ENCODE results near the gene ECEL1. TPM values are rescaled to one million over a fixed set of nuclear protein-coding genes. Genes with fewer than 3 reads are reported as not detected.

ECEL1 gene
- total RNA-seq, 1 experiment from 2014 or later = 23.3 TPM

GRCh38 chr2:232485757-232486557 is 1.7 kb downstream of the ECEL1 start (continued):
- no peak for TF ChIP-seq CREB1 (CRISPR knock-in tag; IDR thresholded peaks at IDR 0.05)
- TF ChIP-seq PRRX2 (CRISPR knock-in tag; IDR thresholded peaks at IDR 0.05) = no peak
- no peak for TF ChIP-seq CTCF (IDR thresholded peaks at IDR 0.05)
- TF ChIP-seq ZNF121 (CRISPR knock-in tag; IDR thresholded peaks at IDR 0.05) = no peak
- no peak for TF ChIP-seq ZNF396 (CRISPR knock-in tag; IDR thresholded peaks at IDR 0.05; ENCODE audit: borderline replicate concordance)
- 0 out of 2 replicates have a peak, but pooled peaks have one; percentile 44 for TF ChIP-seq NFE2L1 (CRISPR knock-in tag; IDR thresholded peaks at IDR 0.05)
- TF ChIP-seq MYBL2 (CRISPR knock-in tag; IDR thresholded peaks at IDR 0.05) = no peak
- TF ChIP-seq ZMAT4 (CRISPR knock-in tag; IDR thresholded peaks at IDR 0.05) = no peak
- no peak for TF ChIP-seq ZNF671 (CRISPR knock-in tag; IDR thresholded peaks at IDR 0.05)
- no peak for TF ChIP-seq TEAD4 (CRISPR knock-in tag; IDR thresholded peaks at IDR 0.05)
- TF ChIP-seq FOXJ3 (CRISPR knock-in tag; IDR thresholded peaks at IDR 0.05; ENCODE audit: borderline replicate concordance) = no peak
- TF ChIP-seq ZNF138 (CRISPR knock-in tag; conservative IDR thresholded peaks at IDR 0.05) = no peak
- no peak for TF ChIP-seq AR (CRISPR knock-in tag; IDR thresholded peaks at IDR 0.05)
- TF ChIP-seq ARID4B (CRISPR knock-in tag; IDR thresholded peaks at IDR 0.05; ENCODE audit: borderline replicate concordance) = 0 out of 2 replicates have a peak, but pooled peaks have one; percentile 65
- TF ChIP-seq ZNF232 (CRISPR knock-in tag; IDR thresholded peaks at IDR 0.05) = 0 out of 2 replicates have a peak, but pooled peaks have one; percentile 54
- no peak for TF ChIP-seq FOXP1 (CRISPR knock-in tag; IDR thresholded peaks at IDR 0.05; ENCODE audit: borderline replicate concordance)
- TF ChIP-seq NFYB (CRISPR knock-in tag; conservative IDR thresholded peaks at IDR 0.05; ENCODE audit: low read depth) = no peak
- TF ChIP-seq GTF2I (CRISPR knock-in tag; conservative IDR thresholded peaks at IDR 0.05) = no peak
- TF ChIP-seq RELA (CRISPR knock-in tag; IDR thresholded peaks at IDR 0.05; ENCODE audit: borderline replicate concordance) = 0 out of 2 replicates have a peak, but pooled peaks have one; percentile 19
- no peak for TF ChIP-seq EMX1 (CRISPR knock-in tag; IDR thresholded peaks at IDR 0.05)
- TF ChIP-seq E2F4 (CRISPR knock-in tag; IDR thresholded peaks at IDR 0.05; ENCODE audit: borderline replicate concordance, low read depth) = no peak
- TF ChIP-seq NFATC4 (CRISPR knock-in tag; IDR thresholded peaks at IDR 0.05) = no peak
- no peak for TF ChIP-seq ZNF263 (CRISPR knock-in tag; IDR thresholded peaks at IDR 0.05; ENCODE audit: low read depth)
- TF ChIP-seq ZNF281 (CRISPR knock-in tag; IDR thresholded peaks at IDR 0.05) = no peak
- no peak for TF ChIP-seq ZSCAN18 (CRISPR knock-in tag; IDR thresholded peaks at IDR 0.05)
